Measurements from ENCODE around the gene ZFP36L1. TPM values are rescaled to one million over a fixed set of nuclear protein-coding genes. Genes with fewer than 3 reads are reported as not detected.

Gene ZFP36L1
- total RNA-seq, 1 donor from 2014 or later: 434 TPM

- DNase-seq (ENCODE audit: low spot score): no peak
Measured at GRCh38 chr14:68756000-68756481, 36.8 kb downstream of the ZFP36L1 start.

GRCh38 chr14:68755016-68755353, 37.9 kb downstream of the ZFP36L1 start:
- ATAC-seq (no peak), DNase-seq (ENCODE audit: low spot score) (no peak)
- intact Hi-C loops (cut with DNase I): no loop called here

More at GRCh38 chr14:68756000-68756481, 36.8 kb downstream of the ZFP36L1 start:
- intact Hi-C loops (cut with DNase I): no loop called here
- no peak for ATAC-seq

GRCh38 chr14:68753690-68754089, 39.2 kb downstream of the ZFP36L1 start:
- DNase-seq (ENCODE audit: low spot score): no peak
- no peak for ATAC-seq
- intact Hi-C loops (cut with DNase I): no loop called here

- intact Hi-C loops (cut with DNase I): no loop called here
- ATAC-seq: peak; percentile 32
Measured at GRCh38 chr14:68752271-68753006, 40.4 kb downstream of the ZFP36L1 start.

GRCh38 chr14:68749487-68750475, 43.1 kb downstream of the ZFP36L1 start:
- no peak for ATAC-seq
- intact Hi-C loops (cut with DNase I): no loop called here
- no peak for DNase-seq (ENCODE audit: low spot score)

More at GRCh38 chr14:68752271-68753006, 40.4 kb downstream of the ZFP36L1 start:
- no peak for DNase-seq (ENCODE audit: low spot score)

- no peak for ATAC-seq
- DNase-seq (ENCODE audit: low spot score): no peak
- intact Hi-C loops (cut with DNase I): no loop called here
Measured at GRCh38 chr14:68748691-68749090, 44.2 kb downstream of the ZFP36L1 start.

- ATAC-seq: no peak
- DNase-seq (ENCODE audit: low spot score): no peak
- intact Hi-C loops (cut with DNase I): no loop called here
Measured at GRCh38 chr14:68748260-68748659, 44.6 kb downstream of the ZFP36L1 start.

- DNase-seq (ENCODE audit: low spot score) (no peak), ATAC-seq (no peak)
- intact Hi-C loops (cut with DNase I): no loop called here
Measured at GRCh38 chr14:68747393-68747792, 45.5 kb downstream of the ZFP36L1 start.

GRCh38 chr14:68744613-68745012, 48.3 kb downstream of the ZFP36L1 start:
- no peak for ATAC-seq
- intact Hi-C loops (cut with DNase I): no loop called here
- no peak for DNase-seq (ENCODE audit: low spot score)

GRCh38 chr14:68741839-68742470, 50.9 kb downstream of the ZFP36L1 start:
- ATAC-seq: peak; percentile 72
- intact Hi-C loops (cut with DNase I): no loop called here
- DNase-seq (ENCODE audit: low spot score): no peak

GRCh38 chr14:68741477-68741791, 51.4 kb downstream of the ZFP36L1 start:
- no peak for DNase-seq (ENCODE audit: low spot score)
- no peak for ATAC-seq
- intact Hi-C loops (cut with DNase I): no loop called here

GRCh38 chr14:68740788-68741476, 51.9 kb downstream of the ZFP36L1 start:
- ATAC-seq (no peak), DNase-seq (ENCODE audit: low spot score) (no peak)
- intact Hi-C loops (cut with DNase I): no loop called here

- intact Hi-C loops (cut with DNase I): no loop called here
- no peak for ATAC-seq
- DNase-seq (ENCODE audit: low spot score): no peak
Measured at GRCh38 chr14:68739701-68740100, 53.2 kb downstream of the ZFP36L1 start.

- DNase-seq (ENCODE audit: low spot score) (no peak), ATAC-seq (no peak)
- intact Hi-C loops (cut with DNase I): no loop called here
Measured at GRCh38 chr14:68738559-68738958, 54.3 kb downstream of the ZFP36L1 start.

Other genes starting within 250 kb of the ZFP36L1 start
- gene ACTN1, start 186.2 kb upstream of the ZFP36L1 start, total RNA-seq: 216 TPM